GM19238 (cell line): ENCODE results near the gene SMOC2.

ENCODE experiments used
- DNase-seq: peaks from one replicate; pipeline ENCODE4 v3.0.0; 2011; ENCODE audit warnings: low spot score; ENCODE audit not compliant: insufficient read length

SMOC2 gene

DNA sequence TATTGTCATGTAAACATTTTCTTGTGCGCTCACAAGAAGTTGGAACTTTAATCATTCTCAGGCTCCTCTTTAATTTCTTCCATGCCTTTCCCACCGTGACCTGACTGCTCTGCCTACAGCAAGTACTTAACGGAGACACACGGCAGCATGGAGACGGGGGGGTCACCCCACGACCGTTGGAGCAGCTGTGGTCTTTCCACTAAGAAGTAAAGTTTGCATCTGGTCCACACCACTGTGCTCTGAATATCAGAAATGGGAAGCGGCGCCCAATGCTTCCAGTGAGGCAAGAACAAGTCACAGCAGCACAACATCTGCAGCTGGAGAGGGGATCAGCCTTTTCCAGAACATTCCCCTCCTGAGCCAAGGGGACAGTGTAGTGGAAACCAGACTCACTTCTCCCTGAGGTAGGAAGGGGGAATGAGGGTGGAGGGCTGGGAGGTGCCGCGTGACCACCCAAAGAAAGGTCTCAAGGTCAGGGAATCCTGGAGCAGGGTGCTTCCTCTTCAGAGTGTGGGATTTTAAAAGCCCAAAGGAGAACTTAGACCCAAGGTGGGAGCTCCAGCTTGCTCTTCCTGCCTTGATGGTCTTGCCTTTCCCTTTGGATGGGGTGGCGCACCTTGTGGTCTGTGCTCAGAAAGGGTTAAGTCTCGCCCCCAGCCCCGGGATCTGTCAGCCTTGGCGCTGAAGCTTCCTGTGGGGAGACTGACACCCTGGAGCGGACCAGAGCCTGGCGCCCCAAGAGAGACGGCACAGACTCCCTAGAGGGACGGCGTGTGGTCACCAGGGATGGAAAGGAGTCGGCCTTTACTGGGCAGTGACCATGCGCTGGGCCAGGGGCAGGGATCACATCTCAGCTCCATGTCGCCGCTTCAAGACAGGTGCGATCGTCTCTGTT lies 25.6 kb upstream of the SMOC2 start:
- DNase-seq = no peak

DNA sequence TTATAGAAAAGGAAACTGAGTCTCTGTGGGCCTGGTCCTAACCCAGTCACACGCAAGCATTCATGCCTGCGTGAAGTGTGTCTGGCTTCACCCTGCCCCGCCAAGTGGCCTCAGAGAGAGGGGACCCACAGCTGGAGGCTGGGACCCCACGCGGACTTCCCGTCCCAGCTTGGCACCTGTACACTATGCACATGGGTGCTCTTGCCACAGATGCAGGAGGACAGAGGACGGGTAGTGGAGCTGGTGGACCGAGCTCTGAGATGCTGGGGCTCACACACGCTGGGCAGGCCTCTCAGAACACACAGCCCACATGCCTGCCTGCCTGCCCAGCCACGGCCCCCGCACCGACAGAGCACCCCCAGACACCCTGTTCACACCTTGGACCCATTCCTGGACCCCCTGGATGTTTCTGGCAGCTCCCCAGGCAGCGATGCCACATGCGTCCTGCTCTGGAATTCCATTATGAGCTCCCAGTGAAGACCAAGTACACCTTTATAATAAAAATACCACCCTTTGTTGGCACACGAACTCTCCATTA lies 24.9 kb upstream of the SMOC2 start:
- DNase-seq = no peak

DNA sequence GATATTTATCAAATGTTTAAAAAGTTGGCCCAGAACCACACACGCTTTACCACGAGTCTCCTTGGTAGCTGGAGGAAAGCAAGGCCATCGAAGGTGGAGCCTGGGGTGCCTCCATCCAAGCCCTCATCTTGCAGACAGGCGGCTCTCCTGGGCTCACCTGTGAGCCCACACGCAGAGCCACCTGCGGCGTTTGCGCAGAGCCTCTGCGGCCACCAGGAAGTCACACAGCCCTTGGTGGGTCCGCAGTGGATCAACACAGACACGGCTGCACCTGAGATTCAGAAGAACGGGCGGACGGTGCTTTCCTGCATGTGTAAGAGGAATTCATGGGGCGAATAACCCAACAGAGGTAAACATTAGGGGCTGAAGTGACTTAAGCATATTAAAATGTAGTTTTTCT lies 24.5 kb upstream of the SMOC2 start:
- DNase-seq = no peak

DNA sequence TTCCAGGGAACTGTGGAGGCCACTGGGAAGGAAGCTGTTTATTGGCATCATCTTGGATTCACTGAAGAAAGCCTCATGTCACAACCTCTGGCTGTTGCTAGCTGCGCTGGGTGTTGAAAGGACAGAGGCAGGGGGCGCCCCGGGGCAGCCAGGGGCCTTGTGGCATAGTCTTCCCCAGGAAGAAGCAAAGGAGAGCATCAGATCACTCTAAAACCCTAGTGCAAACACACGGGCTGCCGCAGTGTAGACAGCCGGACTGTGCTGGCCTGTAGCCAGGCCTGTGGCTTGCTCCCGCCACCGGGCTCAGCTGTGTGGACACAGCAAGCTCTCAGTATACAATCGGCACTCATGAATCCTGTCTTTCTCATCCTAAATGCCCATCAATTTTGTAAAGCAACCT lies 23.8 kb upstream of the SMOC2 start:
- no peak for DNase-seq

DNA sequence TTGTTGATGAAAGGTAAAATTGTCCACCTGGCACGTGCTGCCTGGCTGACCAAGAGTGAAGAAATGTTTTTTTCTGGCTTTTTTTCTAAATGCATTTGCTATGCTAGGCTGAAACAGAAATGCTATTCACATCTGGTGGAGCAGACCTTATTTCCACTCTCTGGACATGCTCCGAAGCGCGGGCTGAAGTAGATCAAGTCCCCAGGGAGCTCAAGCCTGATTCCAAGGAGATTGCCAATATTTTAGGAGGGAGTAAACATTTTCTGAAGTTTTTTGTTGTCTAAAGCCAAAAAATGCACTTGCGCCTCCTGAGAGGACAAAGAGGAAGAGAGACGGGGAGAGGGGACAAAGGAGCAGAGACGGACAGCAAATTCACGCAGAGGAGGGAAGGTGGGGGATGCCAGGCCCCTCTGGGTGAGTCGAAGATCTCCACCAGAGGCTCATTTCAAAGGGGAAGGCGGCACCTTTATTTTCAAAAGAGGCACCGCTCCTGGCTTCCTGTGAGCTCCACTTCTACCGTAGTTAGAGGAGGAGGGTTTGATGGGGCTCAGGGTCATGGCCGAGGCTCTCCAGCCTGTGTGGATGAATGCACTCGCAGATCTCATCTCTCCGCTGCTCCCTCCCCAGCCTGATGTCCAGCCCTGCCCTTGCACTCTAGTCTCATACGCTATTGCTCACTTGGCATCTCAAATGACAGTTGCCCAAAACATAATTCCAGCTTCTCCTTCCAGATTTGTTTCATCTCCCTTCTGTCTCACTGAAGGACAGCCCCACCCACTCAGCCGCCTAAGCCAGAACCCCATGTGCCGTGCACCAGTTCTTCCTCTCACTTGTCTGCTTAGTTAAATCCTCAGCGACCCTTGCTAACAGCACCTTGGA lies 23.1 kb upstream of the SMOC2 start:
- no peak for DNase-seq

DNA sequence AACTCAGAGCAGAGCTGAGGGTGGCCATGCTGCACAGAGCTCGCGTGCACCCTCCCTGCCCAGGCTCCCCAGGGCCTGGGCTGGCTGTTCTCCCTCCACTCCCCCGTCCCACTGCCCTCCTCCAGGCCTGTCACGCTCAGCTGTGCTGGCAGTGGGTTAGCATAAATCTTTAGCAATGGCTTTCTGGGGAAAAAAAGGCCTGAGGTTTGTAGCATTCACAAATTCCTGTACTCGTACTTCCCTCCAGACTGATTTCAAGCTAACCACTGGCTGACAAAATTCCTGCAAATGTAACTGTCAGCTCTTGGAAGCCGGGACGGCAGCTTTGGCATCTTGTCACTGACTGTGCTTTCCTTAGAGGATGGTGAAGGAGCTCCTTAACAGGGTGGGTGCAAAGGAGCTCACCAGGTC lies 22.3 kb upstream of the SMOC2 start:
- DNase-seq = no peak

DNA sequence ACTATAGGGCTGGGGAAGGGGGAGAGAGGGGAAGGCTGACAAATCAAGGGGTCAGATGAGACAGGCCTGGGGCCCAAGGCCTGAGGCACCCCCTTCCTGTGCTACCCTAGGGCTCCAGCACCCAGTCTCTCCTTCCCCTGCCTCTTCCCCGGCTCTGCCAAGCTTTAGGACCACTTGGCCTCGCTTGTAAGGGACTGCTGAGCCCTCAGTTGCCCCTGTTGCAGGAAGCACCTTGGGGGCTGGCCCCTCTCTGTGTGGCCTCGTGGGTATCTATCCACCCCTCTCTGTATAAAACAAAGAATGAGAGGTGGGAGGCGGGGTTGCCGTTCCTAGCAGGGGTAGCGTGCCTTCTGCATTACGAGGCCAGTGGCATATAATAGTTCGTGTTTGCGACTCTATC lies 21.4 kb upstream of the SMOC2 start:
- no peak for DNase-seq

DNA sequence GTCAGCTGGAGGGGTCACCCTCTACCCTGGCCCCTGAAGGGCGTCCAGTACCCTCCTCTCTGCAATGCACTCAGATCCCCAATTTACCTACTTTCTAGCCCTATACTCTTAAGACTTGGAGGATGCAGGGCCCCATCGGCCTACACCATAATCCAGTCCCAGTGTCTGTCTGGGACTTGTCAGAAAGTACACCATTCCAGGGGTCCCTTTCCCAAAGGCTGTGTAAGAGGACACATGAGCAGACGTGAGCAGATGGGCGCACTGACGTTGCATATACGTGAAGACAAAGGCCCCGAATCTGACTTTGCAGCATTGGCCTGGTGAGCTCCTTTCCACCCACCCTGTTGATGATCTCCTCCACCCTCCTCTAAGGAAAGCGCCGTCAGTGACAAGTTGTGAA lies 20.9 kb upstream of the SMOC2 start:
- no peak for DNase-seq

DNA sequence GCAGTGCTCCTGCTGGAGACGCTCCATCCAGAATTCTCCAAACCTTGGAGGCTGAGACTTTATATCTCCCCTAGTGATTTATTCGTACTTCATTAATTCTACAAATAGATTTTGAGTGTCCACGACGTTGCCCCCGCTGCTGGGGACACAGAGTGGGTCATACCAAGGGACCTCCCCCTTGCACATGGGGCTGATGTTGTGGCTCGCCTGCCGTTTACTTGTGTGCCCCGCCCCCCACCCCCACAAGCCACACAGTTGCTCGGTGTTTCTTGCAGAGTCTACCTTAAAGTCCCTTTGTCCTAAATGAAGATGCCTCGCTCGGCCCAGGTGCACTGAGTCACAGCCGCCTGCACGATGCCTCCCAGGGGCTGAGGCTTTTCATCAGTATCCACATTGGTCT lies 20.3 kb upstream of the SMOC2 start:
- DNase-seq = no peak

DNA sequence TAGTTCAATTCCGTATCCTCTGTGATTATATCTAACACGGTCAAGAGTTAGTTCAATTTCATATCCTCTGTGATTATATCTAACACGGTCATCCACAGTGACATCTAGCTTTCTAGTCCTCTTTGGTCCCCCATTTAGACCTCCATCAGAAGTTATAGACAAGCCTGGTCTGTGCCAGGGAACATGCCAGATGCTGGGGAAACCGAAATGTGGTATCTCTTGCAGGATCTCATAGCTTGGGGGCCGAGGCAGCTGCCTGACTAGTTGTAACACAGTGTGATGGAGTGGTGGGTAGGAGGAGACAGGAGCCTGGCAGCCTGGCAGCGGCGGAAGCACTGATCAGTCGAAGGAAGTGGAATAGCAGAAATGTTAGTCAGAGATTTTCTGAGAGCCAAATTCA lies 13.8 kb upstream of the SMOC2 start:
- DNase-seq = no peak

DNA sequence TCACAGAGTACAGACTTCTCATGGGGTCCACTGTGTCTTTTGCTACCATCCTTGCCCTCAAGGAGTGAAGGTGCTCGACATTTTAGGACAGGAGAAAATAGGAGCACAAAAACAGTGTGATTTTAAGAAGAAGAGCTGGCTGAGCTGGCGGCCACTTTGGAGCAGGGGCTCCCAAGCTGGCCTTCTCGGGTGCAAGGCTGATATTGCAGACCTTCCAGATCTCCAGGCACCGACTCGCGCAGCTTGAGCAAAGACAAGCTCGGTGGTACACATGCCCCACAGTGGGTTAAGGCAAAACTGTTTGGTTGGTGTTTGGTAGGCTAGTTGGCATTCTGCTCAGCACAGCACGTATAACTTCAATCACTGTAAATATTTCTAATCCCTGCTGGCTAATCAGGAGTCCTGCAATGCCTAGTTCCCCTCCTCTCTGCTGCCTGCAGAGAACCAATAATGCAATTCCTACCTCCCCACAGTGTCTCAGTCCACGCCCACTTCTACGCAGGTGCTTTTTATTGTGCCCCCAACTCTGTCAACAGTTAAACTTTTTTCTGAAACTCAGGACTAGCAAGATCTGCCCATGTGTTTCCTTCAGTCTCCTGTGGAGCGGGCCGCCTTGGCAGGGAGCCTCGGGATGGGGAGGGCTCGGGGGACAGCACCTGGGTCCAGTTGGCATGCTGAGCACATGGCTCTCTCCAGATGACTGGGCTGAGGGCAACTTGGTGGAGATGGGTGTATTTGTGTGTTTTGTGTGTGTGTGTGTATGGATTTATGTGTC lies 12.7 kb upstream of the SMOC2 start:
- DNase-seq = no peak

DNA sequence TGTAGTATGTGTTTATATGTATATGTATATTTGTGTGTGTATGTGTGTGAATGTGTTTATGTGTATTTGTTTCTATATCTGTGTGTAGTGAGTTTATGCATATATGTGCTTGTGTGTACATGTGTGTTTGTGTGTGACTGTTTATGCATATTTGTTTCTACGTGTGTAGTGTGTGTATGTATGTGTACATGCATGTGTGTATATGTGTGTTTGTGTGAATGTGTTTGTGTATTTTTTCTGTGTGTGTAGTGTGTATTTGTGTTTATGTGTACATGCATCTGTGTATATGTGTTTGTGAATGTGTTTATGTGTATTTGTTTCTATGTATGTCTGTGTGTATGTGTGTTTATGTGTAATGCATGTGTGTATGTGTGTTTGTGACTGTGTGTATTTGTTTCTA lies 12.1 kb upstream of the SMOC2 start:
- no peak for DNase-seq

DNA sequence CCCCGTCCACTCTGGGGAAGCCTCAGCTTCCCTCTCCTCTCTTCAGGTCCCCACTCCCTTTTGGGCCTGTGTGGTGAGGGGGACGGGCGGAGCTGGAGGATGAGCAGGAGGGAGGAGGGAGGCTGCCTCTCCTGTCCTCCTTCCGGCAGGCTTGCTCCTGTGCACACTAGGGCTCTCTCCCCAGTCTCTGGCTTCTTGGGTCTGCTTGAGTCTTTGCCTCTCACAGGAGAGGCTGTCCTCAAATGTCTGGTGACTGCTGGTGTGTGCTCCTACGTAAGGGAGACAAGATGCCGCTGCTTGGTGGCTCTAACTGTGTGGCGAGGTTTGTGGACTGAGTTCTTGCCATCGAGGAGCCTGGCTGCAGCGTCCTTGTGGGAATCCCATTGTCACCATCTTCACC lies 8.8 kb upstream of the SMOC2 start:
- DNase-seq = no peak

DNA sequence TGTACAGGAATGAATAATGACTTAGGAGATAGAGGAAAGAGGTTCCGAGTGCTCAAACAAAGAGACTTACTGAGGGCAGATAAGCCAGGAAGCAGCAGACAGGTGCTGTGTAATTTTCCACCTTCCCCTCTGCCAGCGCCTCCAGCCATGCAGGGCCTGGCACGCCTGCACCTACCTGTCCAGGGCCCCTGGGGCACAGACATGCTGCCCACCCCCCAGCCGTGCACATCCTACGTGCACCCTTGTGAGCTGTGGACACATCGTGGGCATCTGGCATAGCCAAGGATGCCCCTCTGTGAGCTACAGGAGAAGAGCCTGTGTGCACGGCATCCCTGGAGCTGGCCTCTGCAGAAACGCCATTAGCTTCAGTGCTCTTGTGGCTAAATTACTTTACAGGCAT lies 7.1 kb upstream of the SMOC2 start:
- no peak for DNase-seq

DNA sequence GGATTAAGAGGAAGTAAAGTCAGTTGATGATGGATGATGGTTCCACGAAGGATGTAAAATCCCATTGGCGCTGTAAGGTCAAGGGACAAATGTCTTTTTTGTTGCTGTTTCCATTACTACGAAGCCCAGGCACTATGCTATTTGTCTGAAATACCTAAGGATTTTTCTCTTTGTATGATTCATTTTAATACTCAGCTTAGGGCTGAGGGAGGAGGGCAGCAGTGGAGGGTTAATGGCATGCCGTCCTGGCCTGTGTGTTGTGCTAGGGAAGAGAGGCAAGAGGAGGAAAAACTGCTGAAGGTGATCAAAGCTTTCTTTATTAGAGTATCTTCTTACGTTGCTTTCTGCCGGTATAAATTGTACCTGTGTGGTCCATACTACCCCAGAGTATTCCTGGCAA lies 6.5 kb upstream of the SMOC2 start:
- no peak for DNase-seq

DNA sequence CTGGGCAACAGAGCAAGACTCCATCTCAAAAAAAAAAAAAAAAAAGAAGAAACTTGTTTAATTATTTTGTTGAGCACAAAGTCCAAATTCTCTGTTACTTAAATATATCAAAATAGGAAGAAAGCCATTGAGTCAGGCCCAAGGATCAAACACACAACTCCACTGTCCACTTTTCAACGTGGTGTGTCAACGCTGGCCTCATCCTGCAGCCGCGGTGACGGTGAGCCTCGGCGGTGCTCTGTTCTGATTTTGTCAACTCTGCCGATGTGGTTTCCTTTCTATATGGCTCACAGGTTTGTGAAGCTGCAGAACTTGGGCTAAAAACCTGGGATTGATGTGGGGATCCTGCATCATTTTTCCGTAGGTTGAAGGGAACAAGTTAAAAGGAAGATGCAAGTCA lies 3.2 kb upstream of the SMOC2 start:
- DNase-seq = no peak

DNA sequence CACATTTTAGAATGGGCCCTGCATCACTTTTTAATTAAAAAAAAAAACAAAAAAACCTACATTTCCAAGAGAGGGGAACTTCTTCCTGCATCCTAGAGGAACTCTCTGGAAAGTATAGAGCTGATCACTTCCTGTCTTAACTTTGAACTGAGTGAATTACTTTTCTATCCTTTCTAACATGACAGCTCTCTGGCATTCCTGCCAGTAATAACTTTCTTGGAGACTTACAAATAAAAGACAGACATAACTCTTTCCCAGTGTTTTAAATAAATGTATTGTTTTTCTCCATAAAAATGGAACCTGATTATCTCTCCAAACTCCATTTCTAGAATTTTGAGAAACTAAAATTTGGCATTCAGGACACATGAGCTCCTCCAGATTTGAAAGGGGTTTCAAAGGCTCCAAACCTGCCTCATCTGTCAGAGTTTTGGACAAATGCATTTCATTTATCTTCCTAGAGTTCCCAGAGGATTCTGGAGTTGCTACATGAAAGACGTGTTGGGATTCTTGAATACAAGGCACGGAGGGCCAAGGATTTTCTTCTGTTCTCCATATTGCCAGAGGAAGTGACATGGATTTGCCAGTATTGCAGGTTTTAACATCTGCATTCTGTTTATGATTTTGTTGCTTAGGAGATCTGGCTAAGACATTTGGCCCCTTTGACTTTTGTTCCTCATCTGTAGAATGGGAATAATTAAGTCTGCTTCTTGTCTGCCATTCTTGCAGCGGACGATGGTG lies 2.0 kb upstream of the SMOC2 start:
- no peak for DNase-seq

DNA sequence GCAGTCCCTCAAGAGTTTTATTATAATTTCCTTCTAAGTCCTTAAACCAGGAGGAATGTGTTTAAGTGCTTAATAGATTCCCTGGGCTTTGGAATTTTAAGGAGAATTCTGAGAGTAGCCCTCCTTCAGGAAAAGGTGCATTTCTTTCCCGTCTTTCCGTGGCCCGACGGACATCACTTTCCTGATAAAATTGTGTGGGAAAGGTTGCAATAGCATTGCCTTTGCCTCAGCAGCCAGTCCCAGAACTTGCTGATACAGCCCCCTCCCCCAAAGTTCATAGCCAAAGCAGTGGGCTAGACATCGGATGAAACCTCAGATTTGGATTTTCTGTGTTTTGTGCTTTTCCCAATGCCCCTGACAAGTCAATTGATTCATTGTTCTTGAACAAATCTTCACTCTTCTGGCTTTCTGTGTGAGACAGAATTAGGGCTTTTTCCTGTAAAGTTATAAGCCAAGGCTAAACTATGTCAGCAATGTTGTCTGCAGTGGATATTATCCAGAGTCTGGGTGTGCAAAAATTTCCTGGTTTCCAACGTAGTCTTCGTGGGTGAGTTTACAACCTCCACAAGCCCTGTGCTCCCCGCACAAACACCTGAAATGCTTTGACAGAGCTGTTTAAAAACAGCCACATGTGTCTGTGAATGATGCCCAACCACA lies 1.1 kb upstream of the SMOC2 start:
- DNase-seq = no peak

DNA sequence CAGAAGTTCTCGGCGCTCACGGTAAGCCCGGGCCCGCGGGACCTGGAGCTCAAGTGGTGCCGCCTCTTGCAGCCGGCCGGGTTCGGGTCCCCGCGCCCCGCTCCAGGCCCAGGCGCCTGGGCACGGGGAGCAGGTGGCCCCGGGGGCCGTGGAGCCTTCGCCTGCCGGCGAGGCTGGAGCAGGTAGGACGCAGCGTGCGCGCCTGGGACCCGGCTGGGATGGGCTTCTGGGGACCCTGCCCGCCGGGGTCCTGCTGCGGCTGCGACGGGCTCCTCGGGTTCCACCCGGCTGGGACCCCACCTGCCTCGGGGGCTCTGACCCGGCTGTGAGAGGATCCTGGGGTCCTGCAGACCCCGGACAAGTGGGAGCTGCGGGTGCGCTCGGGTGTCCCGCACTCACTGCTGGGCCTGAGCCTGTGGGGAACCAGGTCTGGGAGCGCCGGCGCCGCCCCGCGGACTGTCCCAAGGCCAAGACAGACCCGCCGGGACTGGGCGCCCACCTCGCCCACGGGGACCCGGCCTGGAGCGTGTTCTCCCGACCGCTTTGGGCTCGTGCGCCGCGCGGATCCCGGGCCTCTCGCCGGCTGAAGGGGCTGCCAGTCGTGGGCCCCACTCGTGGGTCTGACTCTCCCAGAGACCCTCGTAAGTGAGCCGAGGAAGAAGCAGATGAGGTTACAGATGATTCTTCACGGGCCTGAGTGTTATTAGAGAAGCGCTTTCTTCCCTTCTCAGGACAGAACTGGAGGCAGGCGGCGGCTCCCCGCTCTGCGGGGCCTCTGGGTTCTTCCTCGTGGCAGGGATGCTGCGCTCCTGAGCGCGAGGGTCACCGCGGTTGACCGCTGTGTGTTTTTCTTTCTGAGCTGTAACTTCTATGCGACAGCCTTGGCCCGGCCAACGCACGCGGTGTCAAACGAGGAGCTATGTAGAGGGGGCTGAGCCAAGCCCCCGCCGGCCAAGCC lies 729 bp downstream of the SMOC2 start:
- DNase-seq = no peak
